Measurements from ENCODE around the gene HRH1.
"Not testable (repeated sequence)": the region's sequence is repeated elsewhere in the genome, so short reads cannot be mapped to it uniquely, and the experiment has no call there.

HRH1 gene

GRCh38 chr3:11170052-11170770 lies 15.9 kb downstream of the HRH1 start:
- DNase-seq (ENCODE audit: low read depth, low spot score) = no peak

DNA sequence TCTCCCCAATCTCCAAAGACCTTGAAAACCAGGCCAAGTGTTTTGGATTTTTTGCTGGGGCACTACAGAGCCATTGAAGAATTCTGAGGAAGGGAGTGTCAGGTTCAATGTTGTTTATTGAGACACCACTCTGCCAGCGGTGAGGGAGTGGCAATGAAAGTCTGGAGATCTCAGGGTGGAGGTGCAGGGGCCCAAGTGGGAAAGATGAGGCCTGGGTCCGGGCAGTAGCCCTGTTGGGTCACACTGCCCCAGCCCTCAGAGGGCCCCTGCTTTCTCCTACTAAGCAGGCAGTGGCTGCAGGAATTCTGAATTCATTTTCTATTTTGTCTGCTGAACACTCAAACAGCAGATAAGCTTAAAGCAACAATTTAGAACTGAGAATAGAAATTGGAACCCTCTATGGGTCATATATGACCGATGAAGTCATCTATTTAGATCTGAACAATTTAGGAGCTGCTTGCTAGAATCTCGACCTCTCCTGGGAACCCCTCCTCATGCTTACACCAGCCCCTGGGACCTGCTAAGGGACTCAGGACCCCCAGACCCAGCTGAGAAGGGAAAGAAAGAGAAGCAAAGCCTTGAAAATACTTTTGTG lies 17.9 kb downstream of the HRH1 start:
- DNase-seq (ENCODE audit: low read depth, low spot score) = no peak

GRCh38 chr3:11173828-11174465 lies 19.7 kb downstream of the HRH1 start:
- no peak for DNase-seq (ENCODE audit: low read depth, low spot score)

DNA sequence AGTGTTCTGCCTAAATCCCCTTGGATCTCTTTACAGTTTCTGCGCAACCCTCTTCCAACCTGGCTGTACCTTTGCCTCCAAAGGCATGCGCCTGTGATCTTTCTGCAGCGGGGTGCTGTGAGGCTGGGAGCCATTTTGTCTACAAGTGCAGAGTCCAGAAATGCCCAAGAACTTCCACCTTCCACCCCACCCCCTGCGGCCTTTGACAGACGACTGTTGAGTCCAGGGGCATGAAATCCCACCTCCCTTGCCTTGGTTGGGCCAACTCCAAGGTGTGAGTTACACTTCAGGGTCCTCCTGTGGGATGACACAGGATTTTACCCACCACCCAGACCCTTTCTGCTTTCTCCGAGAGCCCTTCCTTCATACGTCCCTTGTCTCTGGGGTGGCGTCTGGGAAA lies 24.1 kb downstream of the HRH1 start:
- DNase-seq (ENCODE audit: low read depth, low spot score) = no peak

- DNase-seq (ENCODE audit: low read depth, low spot score) = not testable (repeated sequence)
Observed at GRCh38 chr3:11184328-11184969, 30.2 kb downstream of the HRH1 start.

DNA sequence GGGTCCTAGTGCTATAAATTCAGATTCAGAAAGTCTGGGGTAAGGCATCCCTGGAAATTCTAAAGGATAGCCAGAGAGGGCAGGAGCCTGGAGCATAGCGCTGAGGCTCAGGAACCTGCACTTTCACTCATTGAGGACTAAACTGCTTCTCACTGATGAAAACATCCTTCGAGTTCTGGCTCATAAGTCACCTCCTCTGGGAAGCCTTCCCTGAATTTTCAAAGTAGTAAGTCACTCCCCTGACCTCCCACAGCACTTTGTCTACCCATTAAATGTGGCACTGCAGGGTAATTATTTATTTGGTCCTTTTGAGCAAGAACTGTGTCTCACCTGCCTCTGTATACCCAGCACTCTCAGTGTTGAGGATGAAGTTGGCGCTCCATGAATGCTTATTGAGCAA lies 30.9 kb downstream of the HRH1 start:
- no peak for DNase-seq (ENCODE audit: low read depth, low spot score)

DNA sequence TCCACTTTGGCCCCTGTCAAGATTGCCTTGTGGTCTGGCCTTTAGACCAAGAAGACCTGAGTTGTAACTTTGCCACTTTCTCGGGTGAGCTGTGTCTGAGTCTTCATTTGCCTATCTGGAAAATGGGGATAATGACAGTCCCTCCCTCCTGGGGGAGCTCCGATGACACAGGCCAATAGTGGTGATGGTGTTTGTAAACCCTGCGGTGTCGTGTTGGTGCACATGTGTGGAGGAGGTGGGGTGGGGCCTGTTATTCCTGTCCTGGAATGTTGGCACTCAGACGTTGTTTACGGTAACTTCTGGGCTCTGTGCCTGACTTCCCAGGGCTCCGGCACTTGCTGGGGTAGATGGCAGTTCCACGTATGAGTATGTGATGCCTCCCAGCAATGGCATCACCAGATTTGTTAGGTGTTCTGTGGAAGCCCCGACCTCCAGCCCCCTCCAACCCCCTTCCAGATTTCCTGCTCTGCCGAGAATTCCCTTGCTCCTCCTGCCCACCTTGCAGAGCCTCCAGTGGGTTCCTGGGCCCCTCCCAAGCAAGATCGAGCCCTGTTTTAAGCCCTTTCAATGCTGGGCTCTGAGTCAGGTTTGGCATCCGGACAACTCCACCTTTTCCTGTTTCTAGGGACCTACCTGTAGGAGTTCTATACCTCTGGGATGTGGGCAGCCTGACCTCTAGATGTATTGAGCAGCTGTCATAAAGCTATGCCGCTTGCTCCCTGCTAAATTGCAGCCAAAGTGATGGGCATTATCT lies 31.4 kb downstream of the HRH1 start:
- peak; percentile 47 for DNase-seq (ENCODE audit: low read depth, low spot score)

GRCh38 chr3:11186318-11186692 lies 32.0 kb downstream of the HRH1 start:
- no peak for DNase-seq (ENCODE audit: low read depth, low spot score)

GRCh38 chr3:11186771-11187191 lies 32.5 kb downstream of the HRH1 start:
- DNase-seq (ENCODE audit: low read depth, low spot score) = no peak

GRCh38 chr3:11187681-11188080 lies 33.4 kb downstream of the HRH1 start:
- DNase-seq (ENCODE audit: low read depth, low spot score) = no peak

DNA sequence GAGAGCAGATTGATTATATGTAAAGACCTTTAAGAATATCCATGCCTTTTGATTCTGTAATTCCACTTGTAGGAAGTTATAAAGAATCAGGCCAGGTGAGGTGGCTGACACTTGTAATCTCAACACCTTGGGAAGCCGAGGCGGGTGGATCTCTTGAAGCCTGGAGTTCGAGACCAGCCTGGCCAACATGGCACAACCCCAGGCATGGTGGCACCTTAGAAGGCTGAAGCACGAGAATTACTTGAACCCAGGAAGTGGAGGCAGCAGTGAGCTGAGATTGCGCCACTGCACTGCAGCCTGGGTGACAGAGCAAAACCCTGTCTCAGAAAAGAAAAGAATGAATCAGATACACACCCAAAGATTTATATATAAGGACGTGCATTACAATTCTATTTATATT lies 33.9 kb downstream of the HRH1 start:
- no peak for DNase-seq (ENCODE audit: low read depth, low spot score)

GRCh38 chr3:11195201-11195600 lies 40.9 kb downstream of the HRH1 start:
- no peak for DNase-seq (ENCODE audit: low read depth, low spot score)

- peak; percentile 24 for DNase-seq (ENCODE audit: low read depth, low spot score)
Observed at GRCh38 chr3:11195721-11196332, 41.5 kb downstream of the HRH1 start.

DNA sequence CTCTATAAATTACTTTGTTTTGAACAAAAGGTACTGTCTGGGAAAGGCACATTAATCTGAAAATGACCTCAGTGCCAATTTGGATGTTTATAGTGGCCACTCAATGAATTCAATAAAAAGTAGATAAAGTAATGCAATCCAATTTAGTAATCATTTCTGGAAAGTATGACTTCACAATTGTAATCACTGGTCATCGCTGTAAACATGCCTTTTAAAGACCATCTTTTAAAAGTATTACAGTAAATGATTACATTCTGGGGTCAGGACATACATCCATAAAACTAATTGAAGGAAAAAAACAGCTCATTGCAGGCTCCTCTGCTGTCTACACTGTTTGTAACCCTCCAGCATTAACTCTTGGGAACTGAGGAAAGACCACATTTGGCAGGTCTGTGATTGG lies 43.2 kb downstream of the HRH1 start:
- DNase-seq (ENCODE audit: low read depth, low spot score) = no peak

DNA sequence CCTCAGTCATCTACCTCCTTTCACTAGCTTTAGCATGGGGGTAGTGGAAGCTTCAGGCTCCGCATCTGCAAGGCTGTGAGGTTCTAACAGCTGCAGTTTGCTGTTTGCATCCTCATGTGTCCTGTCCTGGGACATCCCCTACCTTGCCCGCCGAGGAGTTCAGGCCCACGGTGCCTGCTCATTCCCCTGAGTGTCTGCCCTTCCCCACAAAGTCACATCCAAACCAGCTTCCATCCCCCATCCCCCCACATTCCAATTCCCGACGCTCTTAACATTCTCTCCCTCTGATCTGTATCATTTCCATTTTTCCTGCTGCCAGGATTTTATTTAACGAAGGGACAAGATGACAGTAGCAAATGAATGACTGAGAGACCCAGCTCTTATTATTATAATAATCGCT lies 43.8 kb downstream of the HRH1 start:
- no peak for DNase-seq (ENCODE audit: low read depth, low spot score)

- no peak for DNase-seq (ENCODE audit: low read depth, low spot score)
Observed at GRCh38 chr3:11198495-11198894, 44.2 kb downstream of the HRH1 start.

- DNase-seq (ENCODE audit: low read depth, low spot score) = no peak
Observed at GRCh38 chr3:11199902-11200845, 45.9 kb downstream of the HRH1 start.

GRCh38 chr3:11201251-11202019 lies 47.1 kb downstream of the HRH1 start:
- DNase-seq (ENCODE audit: low read depth, low spot score) = no peak

- no peak for DNase-seq (ENCODE audit: low read depth, low spot score)
Observed at GRCh38 chr3:11203961-11204360, 49.7 kb downstream of the HRH1 start.
